HG03442 (cell line): ENCODE measurements around the gene FAM161A.
"Not testable (repeated sequence)": the region's sequence is repeated elsewhere in the genome, so short reads cannot be mapped to it uniquely, and the experiment has no call there.

Source experiments
- ATAC-seq: cut with Tn5 transposase; IDR thresholded peaks from one replicate; pipeline ENCODE4 v1.9.1; 2021; ENCODE audit warnings: mild to moderate bottlenecking, moderate library complexity; ENCODE audit not compliant: unreplicated experiment

FAM161A gene, protein sequence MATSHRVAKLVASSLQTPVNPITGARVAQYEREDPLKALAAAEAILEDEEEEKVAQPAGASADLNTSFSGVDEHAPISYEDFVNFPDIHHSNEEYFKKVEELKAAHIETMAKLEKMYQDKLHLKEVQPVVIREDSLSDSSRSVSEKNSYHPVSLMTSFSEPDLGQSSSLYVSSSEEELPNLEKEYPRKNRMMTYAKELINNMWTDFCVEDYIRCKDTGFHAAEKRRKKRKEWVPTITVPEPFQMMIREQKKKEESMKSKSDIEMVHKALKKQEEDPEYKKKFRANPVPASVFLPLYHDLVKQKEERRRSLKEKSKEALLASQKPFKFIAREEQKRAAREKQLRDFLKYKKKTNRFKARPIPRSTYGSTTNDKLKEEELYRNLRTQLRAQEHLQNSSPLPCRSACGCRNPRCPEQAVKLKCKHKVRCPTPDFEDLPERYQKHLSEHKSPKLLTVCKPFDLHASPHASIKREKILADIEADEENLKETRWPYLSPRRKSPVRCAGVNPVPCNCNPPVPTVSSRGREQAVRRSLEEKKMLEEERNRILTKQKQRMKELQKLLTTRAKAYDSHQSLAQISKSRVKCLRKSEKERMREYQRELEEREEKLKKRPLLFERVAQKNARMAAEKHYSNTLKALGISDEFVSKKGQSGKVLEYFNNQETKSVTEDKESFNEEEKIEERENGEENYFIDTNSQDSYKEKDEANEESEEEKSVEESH

DNA sequence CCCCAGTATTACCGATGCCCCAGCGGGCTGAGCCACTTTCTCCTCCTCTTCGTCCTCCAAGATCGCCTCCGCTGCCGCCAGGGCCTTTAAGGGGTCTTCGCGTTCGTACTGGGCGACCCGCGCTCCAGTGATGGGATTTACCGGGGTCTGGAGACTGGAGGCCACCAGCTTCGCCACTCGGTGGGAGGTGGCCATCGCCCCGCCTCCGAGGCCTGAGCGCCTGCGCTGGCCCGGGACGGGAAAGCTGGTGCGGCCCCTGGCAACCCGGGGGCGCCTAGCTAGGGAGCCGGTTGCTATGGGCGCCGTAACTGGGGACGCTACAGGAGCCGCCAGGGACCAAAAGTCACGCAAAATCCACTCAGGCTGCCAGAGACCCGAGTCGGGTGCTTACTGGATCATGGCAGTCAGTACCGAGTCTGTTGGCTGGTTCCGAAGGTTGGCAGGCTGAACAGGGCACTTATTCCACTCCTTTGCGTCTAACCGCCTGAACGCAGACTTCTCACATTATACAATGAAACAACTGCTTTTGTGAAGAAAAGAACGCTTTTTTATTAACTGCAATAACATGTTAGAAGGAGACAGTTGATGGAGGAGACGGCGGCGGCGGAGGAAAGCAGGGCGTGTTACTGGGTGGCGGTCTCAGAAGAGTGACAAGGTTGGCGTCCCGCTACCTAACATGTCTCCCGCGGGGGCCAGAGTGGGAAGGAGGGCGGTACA is at the start of gene FAM161A:
Gene FAM161A (minus strand): TSS at position 214 of the 717 bp plus-strand sequence. CDS start 19 bp downstream, at position 195.
- peak; percentile 72 for ATAC-seq

- no peak for ATAC-seq
Measured at GRCh38 chr2:61900281-61900680, 46.4 kb upstream of the FAM161A start.

DNA sequence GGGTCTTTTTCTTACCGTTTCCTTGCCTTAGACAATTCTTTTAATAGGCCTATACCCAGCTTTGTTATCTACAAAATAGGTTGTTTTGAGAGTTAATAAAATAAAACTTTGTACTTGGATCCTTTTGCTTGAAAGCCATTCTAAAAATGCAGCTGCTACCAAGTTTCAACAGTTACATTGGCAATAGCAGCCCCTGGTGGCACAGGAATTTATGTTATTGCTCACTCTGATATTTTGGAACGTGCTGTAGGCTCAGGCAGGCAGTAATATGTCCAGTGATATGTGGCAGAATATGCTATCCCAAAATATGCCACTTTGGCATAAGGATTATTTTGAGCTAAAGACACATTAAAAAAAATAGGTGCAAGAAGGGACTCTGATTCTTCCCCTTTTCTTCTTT is 45.0 kb upstream of the FAM161A start:
- ATAC-seq = no peak

DNA sequence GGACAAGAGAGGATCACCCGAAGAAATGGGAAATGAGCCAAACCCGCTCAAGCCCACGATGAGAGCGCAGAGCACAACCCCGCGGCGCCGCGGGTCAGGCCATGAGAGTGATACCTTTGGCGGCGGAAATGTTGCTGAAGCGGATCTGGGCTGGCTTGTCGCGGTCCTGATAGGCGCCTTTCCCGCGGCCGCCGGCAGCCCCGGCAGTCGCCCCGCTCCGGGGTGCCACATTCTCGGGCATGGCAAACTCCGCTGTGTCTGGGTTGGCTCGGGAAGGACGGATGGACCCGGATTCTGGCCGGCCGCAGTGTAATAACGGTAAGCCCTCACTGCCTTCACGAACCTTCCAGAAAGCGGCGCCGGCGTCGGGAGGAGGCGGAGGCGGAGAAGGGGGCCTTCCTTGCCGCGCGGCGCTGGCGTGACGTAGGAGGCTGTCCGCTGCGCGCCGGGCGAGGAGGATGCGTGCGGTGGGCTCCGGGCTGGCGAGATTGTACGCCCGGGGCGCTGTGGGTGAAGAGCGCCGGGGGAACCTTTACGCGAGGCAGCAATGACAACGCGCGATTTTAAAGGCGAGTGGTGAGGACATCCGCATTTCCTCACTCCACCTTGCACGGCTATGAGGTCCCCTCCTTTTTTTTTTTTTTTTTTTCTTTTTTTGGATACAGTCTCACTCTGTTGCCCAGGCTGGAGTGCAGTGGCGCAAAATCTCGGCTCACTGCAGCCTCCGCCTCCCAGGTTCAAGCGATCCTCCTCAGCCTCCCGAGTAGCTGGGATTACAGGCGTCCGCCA is 34.6 kb upstream of the FAM161A start, which contains the start of gene CCT4:
Gene CCT4 (minus strand): TSS at position 390 of the 789 bp plus-strand sequence. CDS start 149 bp downstream, at position 241.
- ATAC-seq = peak; percentile 77

- ATAC-seq = no peak
Measured at GRCh38 chr2:61887717-61888266, 33.9 kb upstream of the FAM161A start.

GRCh38 chr2:61885896-61886603 is 32.2 kb upstream of the FAM161A start:
- ATAC-seq = no peak

DNA sequence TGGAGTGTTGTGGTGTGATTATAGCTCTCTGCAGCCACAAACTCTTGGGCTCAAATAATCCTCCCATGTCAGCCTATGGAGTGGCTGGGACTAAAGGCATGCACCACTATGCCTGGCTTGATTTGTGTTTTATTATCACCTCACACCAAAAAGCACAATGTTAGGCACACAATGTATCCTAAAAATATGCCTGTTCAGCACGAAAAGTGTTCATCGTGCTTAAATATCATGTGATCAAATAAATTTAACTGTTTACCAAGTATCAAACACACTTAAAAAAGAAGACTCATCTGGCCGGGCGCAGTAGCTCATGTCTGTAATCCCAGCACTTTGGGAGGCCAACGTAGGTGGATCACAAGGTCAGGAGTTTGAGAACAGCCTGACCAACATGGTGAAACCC is 29.0 kb upstream of the FAM161A start:
- ATAC-seq = no peak

GRCh38 chr2:61879351-61879750 is 25.5 kb upstream of the FAM161A start:
- ATAC-seq = not testable (repeated sequence)

DNA sequence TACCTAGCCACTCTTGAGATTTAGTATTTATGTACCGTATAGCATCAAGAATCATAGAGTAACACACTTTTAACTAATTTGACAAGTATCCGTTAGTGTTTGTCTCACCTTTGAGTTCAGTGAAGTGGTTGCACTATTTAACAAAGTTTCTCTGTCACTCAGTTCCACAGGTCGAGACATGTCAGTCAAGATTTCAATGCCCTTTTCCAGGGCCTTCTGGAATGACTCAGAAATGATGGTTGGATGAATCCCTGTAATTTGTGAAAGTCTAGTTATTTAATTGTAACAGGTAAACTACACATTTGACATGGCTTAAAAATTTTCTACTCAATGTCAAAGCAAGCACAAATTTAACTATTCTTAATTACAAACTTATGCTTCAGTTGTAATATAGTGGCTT is 24.9 kb upstream of the FAM161A start:
- no peak for ATAC-seq

DNA sequence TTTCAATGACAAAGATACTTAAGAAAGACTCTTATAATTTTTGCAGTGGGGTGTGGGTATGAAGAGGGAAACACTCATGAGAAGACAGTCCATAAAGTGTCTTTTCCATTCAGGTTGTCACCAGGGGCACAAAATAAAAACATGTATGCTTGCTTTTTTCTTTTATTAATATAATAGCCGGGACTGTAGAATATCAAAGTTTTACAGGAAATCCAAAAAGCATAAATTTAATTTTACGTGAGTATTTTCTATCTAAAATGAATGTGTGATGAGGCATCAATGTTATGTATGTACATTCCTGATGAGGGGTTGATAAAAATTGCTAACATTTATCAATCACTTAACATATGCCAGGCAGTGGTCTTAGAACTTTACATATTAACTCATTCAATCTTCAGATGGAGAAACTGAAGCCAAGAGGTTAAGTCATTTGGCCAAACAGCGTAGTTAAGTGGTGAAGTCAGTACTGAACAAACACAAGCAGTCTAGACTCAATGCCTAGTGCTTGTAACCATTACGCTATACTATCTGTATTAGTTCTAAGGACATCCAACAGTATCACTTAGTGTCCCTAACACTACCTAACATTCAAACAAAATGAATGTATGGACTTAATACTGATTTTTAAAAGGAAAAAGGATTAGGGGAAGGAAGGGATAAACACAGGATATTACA is 23.8 kb upstream of the FAM161A start:
- no peak for ATAC-seq

GRCh38 chr2:61876400-61876799 is 22.5 kb upstream of the FAM161A start:
- no peak for ATAC-seq

- ATAC-seq = not testable (repeated sequence)
Measured at GRCh38 chr2:61866482-61867089, 12.7 kb upstream of the FAM161A start.

DNA sequence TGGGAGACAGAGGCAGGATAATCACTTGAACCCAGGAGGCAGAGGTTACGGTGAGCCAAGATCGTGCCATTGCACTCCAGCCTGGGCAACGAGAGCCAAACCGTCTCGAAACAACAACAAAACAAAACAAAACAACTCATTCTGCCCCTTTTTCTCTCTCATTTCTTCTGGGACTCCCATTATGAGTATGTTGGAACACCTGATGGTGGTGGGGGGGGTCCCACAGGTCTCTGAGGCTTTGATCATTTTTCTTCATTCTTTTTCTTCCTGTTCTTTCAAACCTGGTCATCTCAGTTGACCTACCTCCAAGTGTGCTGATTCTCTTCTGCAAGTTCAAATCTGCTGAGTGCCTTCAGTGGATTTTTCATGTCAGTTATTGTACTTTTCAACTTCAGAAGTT is 8.2 kb upstream of the FAM161A start:
- no peak for ATAC-seq

GRCh38 chr2:61857224-61857623 is 3.4 kb upstream of the FAM161A start:
- no peak for ATAC-seq

DNA sequence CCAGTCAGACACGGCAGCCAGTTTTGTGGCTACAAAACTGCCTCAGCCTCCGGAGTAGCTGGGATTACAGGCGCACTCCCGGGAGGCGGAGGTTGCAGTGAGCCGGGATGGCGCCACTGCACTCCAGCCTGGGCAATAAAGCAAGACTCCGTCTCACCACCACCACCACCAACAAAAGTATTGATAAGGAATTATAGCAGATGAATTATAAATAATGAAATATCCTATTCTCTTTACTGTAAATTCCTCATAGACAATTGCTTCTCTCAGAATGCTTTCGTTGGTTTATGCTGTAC is 1.4 kb upstream of the FAM161A start:
- no peak for ATAC-seq

GRCh38 chr2:61854564-61855317 is 881 bp upstream of the FAM161A start:
- ATAC-seq = peak; percentile 82

DNA sequence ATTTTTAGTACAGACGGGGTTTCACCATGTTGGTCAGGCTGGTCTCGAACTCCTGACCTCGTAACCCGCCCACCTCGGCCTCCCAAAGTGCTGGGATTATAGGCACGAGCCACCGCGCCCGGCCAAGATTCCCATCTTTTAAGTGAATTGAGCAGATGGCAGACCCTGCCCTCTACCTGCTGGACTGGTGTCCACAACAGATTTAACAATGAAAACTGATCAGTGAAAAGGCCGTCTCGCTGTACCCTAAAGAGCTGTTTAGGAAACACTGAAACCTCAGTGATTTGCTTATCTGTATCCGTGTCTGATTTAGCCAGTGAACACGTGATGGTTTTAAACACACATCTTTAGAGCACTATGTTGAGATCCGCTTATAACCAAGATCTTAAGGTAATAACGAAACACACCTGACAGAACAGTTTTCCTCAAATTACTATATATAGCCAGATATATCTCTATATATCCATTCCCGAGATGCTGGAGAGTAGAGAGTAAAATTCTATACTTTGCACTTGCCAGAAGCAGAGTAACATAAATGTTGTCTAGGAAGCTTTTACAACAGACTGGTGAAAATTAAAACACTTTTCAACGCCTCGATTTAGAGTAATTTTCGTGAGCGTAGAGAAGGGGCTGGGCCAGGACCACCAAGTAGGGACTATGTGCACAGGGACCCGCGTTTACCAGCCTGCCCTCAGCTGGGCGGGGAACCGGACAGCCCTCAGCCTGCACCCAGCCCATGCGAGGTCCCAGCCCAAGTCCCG is 594 bp downstream of the FAM161A start:
- ATAC-seq = peak; percentile 53
